Measurements from ENCODE around the gene RB1.

DNA sequence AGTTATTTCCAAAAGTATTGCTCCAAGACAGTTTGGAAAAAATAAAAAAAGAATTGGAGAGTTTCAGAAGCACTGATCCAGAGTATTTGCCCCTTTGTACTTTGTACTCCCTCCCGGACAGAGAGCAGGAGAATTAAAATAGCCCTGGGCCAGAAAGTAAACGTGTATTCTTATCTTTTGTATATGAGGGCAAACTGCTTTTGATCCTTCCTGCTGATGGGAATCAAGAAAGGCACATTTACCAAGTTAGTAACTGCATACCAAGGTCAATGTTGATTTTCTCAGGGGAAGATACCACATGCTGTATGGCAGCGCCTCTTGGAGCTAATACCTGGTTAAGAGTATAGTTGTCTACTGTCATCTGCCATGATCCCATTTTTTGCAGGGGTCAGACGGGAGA, 10.9 kb upstream of the RB1 start:
- TF ChIP-seq, protein P1, sequence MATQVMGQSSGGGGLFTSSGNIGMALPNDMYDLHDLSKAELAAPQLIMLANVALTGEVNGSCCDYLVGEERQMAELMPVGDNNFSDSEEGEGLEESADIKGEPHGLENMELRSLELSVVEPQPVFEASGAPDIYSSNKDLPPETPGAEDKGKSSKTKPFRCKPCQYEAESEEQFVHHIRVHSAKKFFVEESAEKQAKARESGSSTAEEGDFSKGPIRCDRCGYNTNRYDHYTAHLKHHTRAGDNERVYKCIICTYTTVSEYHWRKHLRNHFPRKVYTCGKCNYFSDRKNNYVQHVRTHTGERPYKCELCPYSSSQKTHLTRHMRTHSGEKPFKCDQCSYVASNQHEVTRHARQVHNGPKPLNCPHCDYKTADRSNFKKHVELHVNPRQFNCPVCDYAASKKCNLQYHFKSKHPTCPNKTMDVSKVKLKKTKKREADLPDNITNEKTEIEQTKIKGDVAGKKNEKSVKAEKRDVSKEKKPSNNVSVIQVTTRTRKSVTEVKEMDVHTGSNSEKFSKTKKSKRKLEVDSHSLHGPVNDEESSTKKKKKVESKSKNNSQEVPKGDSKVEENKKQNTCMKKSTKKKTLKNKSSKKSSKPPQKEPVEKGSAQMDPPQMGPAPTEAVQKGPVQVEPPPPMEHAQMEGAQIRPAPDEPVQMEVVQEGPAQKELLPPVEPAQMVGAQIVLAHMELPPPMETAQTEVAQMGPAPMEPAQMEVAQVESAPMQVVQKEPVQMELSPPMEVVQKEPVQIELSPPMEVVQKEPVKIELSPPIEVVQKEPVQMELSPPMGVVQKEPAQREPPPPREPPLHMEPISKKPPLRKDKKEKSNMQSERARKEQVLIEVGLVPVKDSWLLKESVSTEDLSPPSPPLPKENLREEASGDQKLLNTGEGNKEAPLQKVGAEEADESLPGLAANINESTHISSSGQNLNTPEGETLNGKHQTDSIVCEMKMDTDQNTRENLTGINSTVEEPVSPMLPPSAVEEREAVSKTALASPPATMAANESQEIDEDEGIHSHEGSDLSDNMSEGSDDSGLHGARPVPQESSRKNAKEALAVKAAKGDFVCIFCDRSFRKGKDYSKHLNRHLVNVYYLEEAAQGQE (IDR thresholded peaks at IDR 0.05; ENCODE audit: insufficient read depth in 1 of 2, low read depth in 2 of 2, low read length in 2 of 2): no peak
- TF ChIP-seq POLR2AphosphoS5 (IDR thresholded peaks at IDR 0.05; ENCODE audit: low read depth, low read length) (no peak), TAF1 (IDR thresholded peaks at IDR 0.05; ENCODE audit: borderline replicate concordance, insufficient read depth, low read length) (no peak), SIN3A (IDR thresholded peaks at IDR 0.05; ENCODE audit: borderline replicate concordance, insufficient read depth, low read length) (no peak), FOXP2 (optimal IDR thresholded peaks at IDR 0.05; ENCODE audit: borderline replicate concordance, extremely low read depth, extremely low read length, insufficient read depth) (no peak)

All from PFSK-1 (cell line).